Measurements from ENCODE around the gene PDCD2L.

DNA sequence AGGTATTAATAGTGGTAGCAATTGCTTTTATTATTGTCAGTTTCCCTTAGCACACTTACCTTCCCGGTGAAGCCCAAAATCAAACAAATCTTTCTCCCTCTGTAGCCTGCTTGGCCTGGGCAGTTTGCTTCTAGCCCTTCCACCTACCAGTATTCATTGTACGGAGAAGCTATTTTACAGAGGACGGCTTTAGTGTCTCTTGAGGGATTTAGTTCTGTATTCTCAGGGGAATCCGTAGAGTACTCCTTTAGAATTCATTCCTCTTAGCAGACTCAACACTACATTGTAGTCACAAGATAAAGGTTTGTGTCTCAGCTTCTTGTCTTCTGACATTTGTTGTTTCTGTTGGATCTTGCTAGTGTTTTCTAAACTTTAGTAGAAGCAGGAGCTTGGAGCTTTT, 53.2 kb downstream of the PDCD2L start:
- TF ChIP-seq, protein P1, sequence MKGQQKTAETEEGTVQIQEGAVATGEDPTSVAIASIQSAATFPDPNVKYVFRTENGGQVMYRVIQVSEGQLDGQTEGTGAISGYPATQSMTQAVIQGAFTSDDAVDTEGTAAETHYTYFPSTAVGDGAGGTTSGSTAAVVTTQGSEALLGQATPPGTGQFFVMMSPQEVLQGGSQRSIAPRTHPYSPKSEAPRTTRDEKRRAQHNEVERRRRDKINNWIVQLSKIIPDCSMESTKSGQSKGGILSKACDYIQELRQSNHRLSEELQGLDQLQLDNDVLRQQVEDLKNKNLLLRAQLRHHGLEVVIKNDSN (IDR thresholded peaks at IDR 0.05; ENCODE audit: borderline replicate concordance, low read depth), result no peak
- TF ChIP-seq EZH2phosphoT487 (IDR thresholded peaks at IDR 0.05; ENCODE audit: borderline replicate concordance, low read depth), result no peak

Measured in SK-N-SH (cell line).